Measurements from ENCODE around the gene TXNRD2.

The TXNRD2 gene

GRCh38 chr22:19986011-19986409, 44.4 kb upstream of the TXNRD2 start:
- H3K4me1 ChIP-seq (ENCODE audit: insufficient read depth, low read length): peaks cover 5% of the 10 kb centered on the region; the same call in 1 of the 2 replicates
- H3K27me3 ChIP-seq (ENCODE audit: insufficient read depth, low read length): no peaks in the 10 kb centered on the region
- WGBS: 66% methylated on average over 2 of the region's 2 CpGs
- H3K36me3 ChIP-seq (ENCODE audit: insufficient read depth, low read length): peaks cover 8% of the 10 kb centered on the region; the same call in 1 of the 2 replicates
- peak overlapping the region; percentile 87 for H3K4me3 ChIP-seq (ENCODE audit: low read length)
- H3K9me3 ChIP-seq (ENCODE audit: insufficient read depth, low read depth, low read length): no peaks in the 10 kb centered on the region
- no peak overlapping the region for H3K27ac ChIP-seq (ENCODE audit: low read depth, low read length)
- H3K9ac ChIP-seq (ENCODE audit: low read depth, low read length): peak overlapping the region; percentile 88

DNA sequence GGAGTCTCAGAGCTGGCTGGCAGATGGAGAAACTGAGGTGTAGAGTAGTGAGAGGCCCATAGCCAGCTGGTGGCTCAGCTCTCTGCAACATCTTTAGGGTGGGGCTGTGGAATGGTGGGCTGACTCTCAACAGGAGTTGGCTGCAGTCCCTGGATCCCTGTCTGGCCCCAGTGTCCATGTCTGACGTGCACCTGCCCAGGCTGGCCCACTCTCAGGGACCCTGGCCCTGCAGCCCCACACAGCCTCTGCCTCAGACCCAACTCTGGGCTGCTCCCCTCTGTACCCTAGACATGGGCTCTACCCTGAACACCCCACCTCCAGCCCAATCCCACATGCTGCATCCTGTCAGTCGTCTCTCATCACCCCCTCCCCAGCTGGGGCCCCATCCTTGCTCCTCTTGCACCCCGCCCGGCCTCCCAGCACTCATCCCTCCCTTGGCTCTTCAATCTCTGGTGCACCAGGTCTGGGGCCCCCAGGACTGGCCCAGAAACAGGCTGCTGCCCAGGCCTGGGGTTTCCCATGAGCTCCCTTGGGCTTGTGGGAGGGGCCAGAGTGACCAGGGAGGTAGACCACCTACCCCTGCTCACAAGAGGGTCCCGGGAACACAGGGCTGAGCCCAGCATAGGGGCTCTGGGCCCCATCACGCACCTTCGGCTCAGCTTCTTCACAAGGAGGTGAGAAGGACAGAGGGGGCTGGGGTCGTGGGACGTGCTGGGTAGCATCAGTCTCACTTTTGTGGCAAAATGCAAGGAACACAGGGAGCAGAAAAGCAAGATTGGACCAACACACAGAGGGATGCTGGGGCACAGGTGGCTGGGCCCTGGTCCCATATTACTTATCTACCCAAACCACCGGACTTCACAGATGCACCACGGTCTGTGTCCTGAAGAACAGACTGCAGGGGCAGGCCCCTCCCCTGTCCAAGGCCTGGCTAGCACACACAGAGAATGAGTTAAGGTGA, 43.5 kb upstream of the TXNRD2 start:
- H3K27ac ChIP-seq (ENCODE audit: low read depth, low read length): no peak overlapping the region

DNA sequence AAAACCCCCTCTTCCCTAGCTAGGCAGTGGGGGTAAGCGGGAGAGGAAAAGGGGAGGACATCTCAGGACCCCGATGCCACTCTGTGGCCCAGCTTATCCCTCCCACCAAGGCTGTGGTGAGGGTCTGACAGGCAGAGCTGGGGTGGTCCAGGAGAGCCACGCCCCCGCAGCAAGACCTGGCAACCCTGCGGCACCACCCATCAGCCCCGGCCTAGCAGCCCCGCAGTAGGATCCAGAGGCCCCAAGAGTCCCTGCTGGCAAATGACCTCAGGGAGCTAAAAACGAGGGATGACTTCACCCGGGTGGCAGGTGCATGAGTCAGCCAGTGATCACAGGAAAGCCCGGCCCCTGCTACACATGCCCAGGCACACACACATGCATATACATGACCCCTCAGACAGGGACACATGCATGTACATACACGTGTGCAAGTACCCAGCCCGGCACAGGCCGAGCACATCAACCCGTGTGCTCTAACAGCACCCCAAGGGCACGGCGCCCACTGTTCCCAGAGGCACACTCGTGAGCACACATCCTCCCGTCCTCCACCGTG, 42.7 kb upstream of the TXNRD2 start:
- Histone ChIP-seq H3K27ac (ENCODE audit: low read depth, low read length) (no peak overlapping the region), H3K27me3 (ENCODE audit: insufficient read depth, low read length) (no peaks in the 10 kb centered on the region), H3K9me3 (ENCODE audit: insufficient read depth, low read depth, low read length) (no peaks in the 10 kb centered on the region), H3K4me3 (ENCODE audit: low read length) (no peak overlapping the region), H3K9ac (ENCODE audit: low read depth, low read length) (no peak overlapping the region), H3K36me3 (ENCODE audit: insufficient read depth, low read length) (peaks cover 16% of the 10 kb centered on the region), H3K4me1 (ENCODE audit: insufficient read depth, low read length) (peaks cover 5% of the 10 kb centered on the region; the same call in 1 of the 2 replicates)
- WGBS: 84% methylated on average over 17 of the region's 19 CpGs

More for the DNA sequence above, 43.5 kb upstream of the TXNRD2 start:
- no peak overlapping the region for H3K4me3 ChIP-seq (ENCODE audit: low read length)
- H3K4me1 ChIP-seq (ENCODE audit: insufficient read depth, low read length): peaks cover 5% of the 10 kb centered on the region; the same call in 1 of the 2 replicates
- 91% methylated on average over 11 of the region's 11 CpGs for WGBS
- peaks cover 14% of the 10 kb centered on the region for H3K36me3 ChIP-seq (ENCODE audit: insufficient read depth, low read length)
- H3K9me3 ChIP-seq (ENCODE audit: insufficient read depth, low read depth, low read length): no peaks in the 10 kb centered on the region
- no peaks in the 10 kb centered on the region for H3K27me3 ChIP-seq (ENCODE audit: insufficient read depth, low read length)
- no peak overlapping the region for H3K9ac ChIP-seq (ENCODE audit: low read depth, low read length)

GRCh38 chr22:19983741-19984140, 42.1 kb upstream of the TXNRD2 start:
- Histone ChIP-seq H3K4me1 (ENCODE audit: insufficient read depth, low read length) (peaks cover 5% of the 10 kb centered on the region; the same call in 1 of the 2 replicates), H3K4me3 (ENCODE audit: low read length) (no peak overlapping the region), H3K9ac (ENCODE audit: low read depth, low read length) (no peak overlapping the region), H3K27me3 (ENCODE audit: insufficient read depth, low read length) (no peaks in the 10 kb centered on the region), H3K27ac (ENCODE audit: low read depth, low read length) (no peak overlapping the region), H3K36me3 (ENCODE audit: insufficient read depth, low read length) (peaks cover 22% of the 10 kb centered on the region), H3K9me3 (ENCODE audit: insufficient read depth, low read depth, low read length) (no peaks in the 10 kb centered on the region)
- WGBS: 89% methylated on average over 4 of the region's 5 CpGs

DNA sequence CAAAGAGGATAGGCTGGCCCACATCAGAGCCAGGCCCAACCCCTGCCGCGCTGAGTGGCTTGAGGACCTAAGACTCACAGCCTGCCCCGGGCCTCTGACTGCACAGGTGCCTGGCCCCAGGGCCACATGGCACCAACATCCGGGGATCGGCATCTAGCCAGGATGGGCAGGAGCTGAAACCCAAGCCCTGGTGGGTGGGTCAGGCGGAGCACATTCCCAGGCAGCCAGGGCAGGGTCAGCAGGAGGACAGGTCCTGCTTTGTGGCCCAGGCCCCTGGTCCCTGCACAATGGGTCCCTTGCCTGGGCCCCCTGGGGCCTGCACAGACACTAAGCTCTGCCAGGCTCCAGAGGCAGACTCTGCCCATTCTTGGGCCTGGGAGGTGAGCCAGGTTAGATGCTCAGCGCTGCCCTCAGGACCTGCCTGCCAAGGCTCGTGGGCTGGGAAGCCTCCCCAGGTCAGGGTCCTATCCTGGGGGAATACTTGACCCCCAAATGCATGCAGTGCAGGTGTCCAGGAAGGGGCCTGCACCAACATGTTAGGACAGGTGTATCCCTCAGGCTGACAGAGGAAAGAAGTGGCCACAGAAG, 41.5 kb upstream of the TXNRD2 start:
- Histone ChIP-seq H3K36me3 (ENCODE audit: insufficient read depth, low read length) (peaks cover 28% of the 10 kb centered on the region), H3K27me3 (ENCODE audit: insufficient read depth, low read length) (no peaks in the 10 kb centered on the region), H3K4me3 (ENCODE audit: low read length) (no peak overlapping the region), H3K27ac (ENCODE audit: low read depth, low read length) (no peak overlapping the region), H3K4me1 (ENCODE audit: insufficient read depth, low read length) (peaks cover 5% of the 10 kb centered on the region; the same call in 1 of the 2 replicates), H3K9me3 (ENCODE audit: insufficient read depth, low read depth, low read length) (no peaks in the 10 kb centered on the region), H3K9ac (ENCODE audit: low read depth, low read length) (no peak overlapping the region)
- 97% methylated on average over 8 of the region's 8 CpGs for WGBS

GRCh38 chr22:19981961-19982920, 40.6 kb upstream of the TXNRD2 start:
- WGBS: 96% methylated on average over 16 of the region's 16 CpGs
- Histone ChIP-seq H3K36me3 (ENCODE audit: insufficient read depth, low read length) (peaks cover 30% of the 10 kb centered on the region), H3K27me3 (ENCODE audit: insufficient read depth, low read length) (no peaks in the 10 kb centered on the region), H3K9me3 (ENCODE audit: insufficient read depth, low read depth, low read length) (no peaks in the 10 kb centered on the region), H3K4me3 (ENCODE audit: low read length) (no peak overlapping the region), H3K4me1 (ENCODE audit: insufficient read depth, low read length) (peaks cover 5% of the 10 kb centered on the region; the same call in 1 of the 2 replicates), H3K27ac (ENCODE audit: low read depth, low read length) (no peak overlapping the region), H3K9ac (ENCODE audit: low read depth, low read length) (no peak overlapping the region)

DNA sequence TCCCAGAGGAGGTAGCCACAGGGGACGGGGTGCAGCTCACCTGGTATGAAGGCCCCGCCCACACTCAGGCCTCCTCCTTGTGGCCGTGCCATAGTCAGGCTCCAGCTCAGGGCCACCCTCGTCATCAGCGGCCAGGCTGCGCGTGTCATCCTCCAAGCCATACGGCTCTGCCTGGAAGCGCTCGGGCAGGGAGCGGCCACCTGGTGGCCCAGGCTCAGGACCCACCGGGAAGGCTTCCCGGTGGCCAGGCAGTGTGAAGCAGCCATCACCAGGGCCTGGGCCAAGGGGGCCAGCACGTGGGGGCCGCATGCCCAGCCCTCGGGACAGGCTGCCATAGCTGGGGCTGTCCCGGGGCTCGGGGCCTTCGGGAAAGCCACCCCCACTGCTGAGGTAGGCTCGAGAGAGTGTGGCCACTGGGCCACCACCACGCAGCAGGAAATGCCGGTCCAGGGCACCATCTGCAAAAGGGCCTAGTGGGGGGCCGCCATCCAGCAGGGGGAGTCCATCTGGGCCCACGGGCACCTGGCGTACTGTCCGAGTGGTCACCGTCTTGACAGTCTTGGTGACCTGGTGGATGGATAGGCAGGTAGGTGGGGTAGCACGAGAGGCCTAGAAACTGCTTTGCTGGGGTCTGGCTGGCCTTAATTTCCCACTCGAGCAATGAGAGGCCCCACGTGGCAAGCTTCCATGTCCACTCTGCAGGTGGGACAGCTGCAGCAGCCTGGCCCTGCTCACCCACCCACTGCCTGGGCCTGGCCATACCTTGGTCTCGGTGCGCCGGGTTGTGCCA, 39.7 kb upstream of the TXNRD2 start:
- Histone ChIP-seq H3K4me3 (ENCODE audit: low read length) (no peak overlapping the region), H3K9ac (ENCODE audit: low read depth, low read length) (no peak overlapping the region), H3K27ac (ENCODE audit: low read depth, low read length) (no peak overlapping the region), H3K9me3 (ENCODE audit: insufficient read depth, low read depth, low read length) (no peaks in the 10 kb centered on the region), H3K4me1 (ENCODE audit: insufficient read depth, low read length) (peaks cover 5% of the 10 kb centered on the region; the same call in 1 of the 2 replicates), H3K27me3 (ENCODE audit: insufficient read depth, low read length) (no peaks in the 10 kb centered on the region), H3K36me3 (ENCODE audit: insufficient read depth, low read length) (peaks cover 36% of the 10 kb centered on the region)
- 94% methylated on average over 33 of the region's 33 CpGs for WGBS

DNA sequence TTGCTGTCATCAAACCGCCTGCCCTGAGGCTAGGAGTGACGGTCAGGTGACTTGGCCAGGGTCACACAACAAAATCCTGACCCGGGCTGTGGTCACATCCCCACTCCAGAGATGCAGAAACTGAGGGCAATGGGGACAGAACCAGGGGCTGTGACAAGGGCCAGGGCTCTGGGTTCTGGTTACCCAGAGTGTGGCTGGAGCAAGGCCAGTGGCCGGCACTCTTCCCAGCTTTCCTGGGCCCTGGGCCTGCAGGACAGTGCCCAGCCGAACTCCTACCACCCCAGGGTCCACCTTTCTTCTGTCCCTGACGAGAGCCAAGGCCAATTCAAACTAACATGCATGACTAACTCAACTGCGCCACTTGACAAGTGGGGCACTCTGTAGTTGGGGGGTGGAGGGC, 39.1 kb upstream of the TXNRD2 start:
- Histone ChIP-seq H3K27ac (ENCODE audit: low read depth, low read length) (no peak overlapping the region), H3K27me3 (ENCODE audit: insufficient read depth, low read length) (no peaks in the 10 kb centered on the region), H3K4me3 (ENCODE audit: low read length) (no peak overlapping the region), H3K9me3 (ENCODE audit: insufficient read depth, low read depth, low read length) (no peaks in the 10 kb centered on the region), H3K4me1 (ENCODE audit: insufficient read depth, low read length) (peaks cover 1% of the 10 kb centered on the region), H3K36me3 (ENCODE audit: insufficient read depth, low read length) (peaks cover 36% of the 10 kb centered on the region), H3K9ac (ENCODE audit: low read depth, low read length) (no peak overlapping the region)
- WGBS: 93% methylated on average over 7 of the region's 7 CpGs

DNA sequence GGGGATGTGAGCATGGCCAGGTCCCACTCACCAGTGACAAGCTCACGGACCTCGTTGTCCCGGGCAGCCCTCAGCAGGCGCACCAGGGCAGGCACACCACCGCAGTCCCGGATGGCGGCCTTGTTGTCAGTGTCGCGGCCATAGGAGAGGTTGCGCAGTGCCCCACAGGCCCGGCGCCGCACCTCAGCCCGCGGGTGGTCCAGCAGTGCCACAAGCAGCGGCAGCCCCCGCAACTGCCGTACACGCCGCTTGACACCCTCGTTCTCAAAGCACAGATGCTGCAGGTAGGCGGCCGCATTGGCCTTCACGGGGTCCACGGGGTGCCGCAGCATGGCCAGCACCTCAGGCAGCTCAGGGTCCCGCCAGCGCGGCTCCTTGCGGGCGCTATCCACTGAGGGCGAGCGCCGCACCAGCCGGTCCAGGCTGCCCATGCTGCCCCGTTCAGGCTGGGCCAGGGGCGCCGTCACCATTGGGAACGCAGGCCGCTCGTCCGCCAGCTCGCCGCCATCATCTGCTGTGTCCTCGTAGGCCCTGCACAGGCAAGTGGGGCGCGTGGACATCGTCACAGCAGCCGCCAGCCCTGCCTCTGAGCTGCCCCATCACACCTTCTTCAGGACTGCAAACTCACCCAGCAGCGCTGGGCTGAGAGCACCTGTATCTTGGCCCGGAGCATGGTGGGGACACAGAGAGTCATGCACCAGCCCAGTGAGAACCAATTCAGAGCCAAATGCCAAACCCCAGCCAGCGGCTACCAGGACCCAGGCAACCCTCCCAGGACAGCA, 38.3 kb upstream of the TXNRD2 start:
- Histone ChIP-seq H3K9me3 (ENCODE audit: insufficient read depth, low read depth, low read length) (no peaks in the 10 kb centered on the region), H3K4me1 (ENCODE audit: insufficient read depth, low read length) (peaks cover 10% of the 10 kb centered on the region), H3K9ac (ENCODE audit: low read depth, low read length) (no peak overlapping the region), H3K36me3 (ENCODE audit: insufficient read depth, low read length) (peaks cover 36% of the 10 kb centered on the region), H3K4me3 (ENCODE audit: low read length) (no peak overlapping the region), H3K27ac (ENCODE audit: low read depth, low read length) (no peak overlapping the region), H3K27me3 (ENCODE audit: insufficient read depth, low read length) (no peaks in the 10 kb centered on the region)
- WGBS: 97% methylated on average over 52 of the region's 52 CpGs

Measured in HUES64 (cell line).